Esophagus squamous epithelium (tissue), 4 donors: ENCODE results near the gene PPP2R5B.
A peak's percentile ranks its signal among the peaks of the same experiment; 100 is the strongest.

Experiments used
- POLR2A ChIP-seq, 4 donors: fragments of 450-650 bp; IDR thresholded peaks; one replicate each; pipeline ENCODE4 v1.6.1; 2017; ENCODE audit warnings: antibody characterized with exemption in 4 of 4, mild to moderate bottlenecking in 4 of 4, moderate library complexity in 3 of 4
- TF ChIP-seq, protein P1 (sequence below), 6 experiments: fragments of 450-650 bp in 4 of 6; fragments of 200-600 bp in 2 of 6; sonication (generic) in 2 of 6; IDR thresholded peaks; one replicate each; pipeline ENCODE4 v1.5.1; 2016 to 2019; ENCODE audit warnings: antibody characterized with exemption in 6 of 6, mild to moderate bottlenecking in 4 of 6, moderate library complexity in 4 of 6

DNA sequence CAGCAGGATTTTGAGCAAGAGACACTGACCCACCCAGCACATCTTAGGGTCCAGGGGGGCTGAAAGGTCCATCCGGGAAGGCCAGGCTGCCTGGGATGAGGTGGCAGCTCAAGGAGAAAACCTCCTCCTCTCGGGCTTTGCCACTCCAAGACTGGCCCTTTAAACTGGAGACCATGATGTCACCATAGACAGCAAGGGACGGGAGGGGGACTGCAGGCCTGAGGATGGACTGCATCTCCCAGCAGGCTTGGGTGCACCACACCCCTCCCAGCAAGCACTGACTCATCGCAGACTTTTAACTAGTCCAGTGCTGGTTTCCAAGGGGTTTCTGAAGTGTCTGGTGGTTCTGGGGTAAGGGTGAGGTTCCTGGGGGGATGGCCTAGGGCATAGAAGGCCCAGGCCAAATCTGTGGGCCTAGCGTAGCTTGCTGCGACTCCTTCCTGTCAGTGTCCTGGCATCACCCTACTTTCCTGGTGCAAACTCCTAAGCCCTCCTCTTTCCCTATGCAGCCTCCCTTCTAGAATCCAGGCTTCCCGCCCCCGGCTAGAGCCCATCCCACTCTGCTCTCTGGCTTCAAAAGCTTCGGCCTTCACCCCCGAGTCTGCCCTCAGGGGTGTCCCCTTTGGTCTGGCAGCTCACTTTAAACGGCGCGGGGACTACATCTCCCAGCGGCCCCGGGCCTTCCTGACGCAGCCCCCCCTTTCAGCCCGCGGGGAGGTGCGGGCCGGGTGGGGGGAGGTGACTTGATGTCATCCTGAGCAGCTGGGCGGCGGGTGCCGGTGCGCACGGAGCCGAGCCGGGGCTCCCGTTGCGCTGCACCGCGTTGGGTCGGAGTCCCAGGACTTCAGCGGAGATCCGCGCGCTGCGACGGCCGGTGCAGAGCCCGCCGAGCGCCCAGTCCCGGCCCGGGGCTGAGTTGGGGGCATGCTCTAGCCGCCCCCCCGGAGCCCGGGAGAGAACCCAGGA lies at the start of gene PPP2R5B:
- TF ChIP-seq, protein P1, sequence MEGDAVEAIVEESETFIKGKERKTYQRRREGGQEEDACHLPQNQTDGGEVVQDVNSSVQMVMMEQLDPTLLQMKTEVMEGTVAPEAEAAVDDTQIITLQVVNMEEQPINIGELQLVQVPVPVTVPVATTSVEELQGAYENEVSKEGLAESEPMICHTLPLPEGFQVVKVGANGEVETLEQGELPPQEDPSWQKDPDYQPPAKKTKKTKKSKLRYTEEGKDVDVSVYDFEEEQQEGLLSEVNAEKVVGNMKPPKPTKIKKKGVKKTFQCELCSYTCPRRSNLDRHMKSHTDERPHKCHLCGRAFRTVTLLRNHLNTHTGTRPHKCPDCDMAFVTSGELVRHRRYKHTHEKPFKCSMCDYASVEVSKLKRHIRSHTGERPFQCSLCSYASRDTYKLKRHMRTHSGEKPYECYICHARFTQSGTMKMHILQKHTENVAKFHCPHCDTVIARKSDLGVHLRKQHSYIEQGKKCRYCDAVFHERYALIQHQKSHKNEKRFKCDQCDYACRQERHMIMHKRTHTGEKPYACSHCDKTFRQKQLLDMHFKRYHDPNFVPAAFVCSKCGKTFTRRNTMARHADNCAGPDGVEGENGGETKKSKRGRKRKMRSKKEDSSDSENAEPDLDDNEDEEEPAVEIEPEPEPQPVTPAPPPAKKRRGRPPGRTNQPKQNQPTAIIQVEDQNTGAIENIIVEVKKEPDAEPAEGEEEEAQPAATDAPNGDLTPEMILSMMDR (IDR thresholded peaks at IDR 0.05), result peak in 1 of 6 experiments; percentile 34
- TF ChIP-seq POLR2A (IDR thresholded peaks at IDR 0.05), result peak in 2 of 4 donors; percentile 78 to 88
